Body of pancreas (tissue), 4 donors: ENCODE measurements around the gene KPNA3. TPM values are rescaled to one million over a fixed set of nuclear protein-coding genes. Genes with fewer than 3 reads are reported as not detected.

Experiments
- ATAC-seq: fragments of 150-250 bp; one replicate; pipeline ENCODE4 v1.9.1; 2016
- DNase-seq, 4 donors: peaks; one replicate each; pipeline ENCODE4 v3.0.0-alpha.2; 2019
- H3K27ac ChIP-seq, 4 donors: fragments of 200-600 bp; sonication (generic); 1 replicate in 3 of 4; 2 replicates in 1 of 4; pipeline versions ENCODE4 v1.5.1 to v1.6.1; 2016 to 2019; ENCODE audit warnings: mild to moderate bottlenecking in 1 of 4, mixed read lengths in 1 of 4, moderate library complexity in 1 of 4
- H3K27me3 ChIP-seq, 2 donors: fragments of 200-600 bp; sonication (generic); one replicate each; pipeline ENCODE4 v1.6.0; 2016; ENCODE audit warnings: mild to moderate bottlenecking in 1 of 2
- H3K36me3 ChIP-seq, 2 donors: fragments of 200-600 bp; sonication (generic); replicated peaks in 1 of 2; 2 replicates each; pipeline ENCODE4 v1.5.1; 2016; ENCODE audit warnings: low read depth in 2 of 2; ENCODE audit not compliant: insufficient read depth in 1 of 2
- H3K4me1 ChIP-seq: fragments of 200-600 bp; sonication (generic); one replicate; pipeline ENCODE4 v1.6.0; 2016
- H3K4me3 ChIP-seq, 2 donors: fragments of 200-600 bp; sonication (generic); 1 replicate in 1 of 2; 2 replicates in 1 of 2; pipeline ENCODE4 v1.5.1; 2016 to 2019
- H3K9me3 ChIP-seq, 3 donors: fragments of 200-600 bp; sonication (generic); 1 replicate in 2 of 3; 2 replicates in 1 of 3; pipeline ENCODE4 v1.5.1; 2016
- POLR2A ChIP-seq, 3 donors: fragments of 450-650 bp; IDR thresholded peaks; one replicate each; pipeline ENCODE4 v1.6.1; 2016; ENCODE audit warnings: antibody characterized with exemption in 3 of 3, mild to moderate bottlenecking in 2 of 3
- WGBS, 2 donors: methylation state at CpG; one replicate each; pipeline ENCODE4 v1.1.5; 2017; 5-methylcytosine and 5-hydroxymethylcytosine counted together
- intact Hi-C: fragments of 100-400 bp; cut with DNase I; formaldehyde crosslinking; loops from one replicate; pipeline ENCODE4 v1.15.1; 2023
- total RNA-seq, 2 donors: library from RNA; depleted of rRNA; stranded (reverse); fragments of >200 nt; gene quantifications; one replicate each; pipeline ENCODE4 v1.1.0, GENCODE V29; 2016
- TF ChIP-seq, protein P1 (sequence below), 7 experiments: fragments of 450-650 bp in 4 of 7; fragments of 200-600 bp in 3 of 7; sonication (generic) in 3 of 7; IDR thresholded peaks; one replicate each; pipeline ENCODE4 v1.5.1; 2016 to 2019; ENCODE audit warnings: antibody characterized with exemption in 7 of 7

Gene KPNA3
- total RNA-seq, result 10 to 100 TPM in 1 of 2 donors, 1 to 10 TPM in 1; 6.3 to 10.9 TPM

GRCh38 chr13:49792550-49793324 is at the start of gene KPNA3:
Gene KPNA3 (minus strand): TSS chr13:49792682. CDS start chr13:49792506, 176 bp downstream.
- WGBS, 2 donors, result 0 to 2% methylated on average over 20 to 64 of the region's 71 CpGs
- ATAC-seq (peak; percentile 91), DNase-seq (peak; percentile 96 to 98 (median 97))
- H3K9me3 ChIP-seq, result no peaks in the 10 kb centered on the region
- peak within 1 kb of the TSS; percentile 80 to 98 for H3K4me3 ChIP-seq
- TF ChIP-seq POLR2A (IDR thresholded peaks at IDR 0.05), result peak; percentile 70 to 84 (median 81)
- TF ChIP-seq, protein P1, sequence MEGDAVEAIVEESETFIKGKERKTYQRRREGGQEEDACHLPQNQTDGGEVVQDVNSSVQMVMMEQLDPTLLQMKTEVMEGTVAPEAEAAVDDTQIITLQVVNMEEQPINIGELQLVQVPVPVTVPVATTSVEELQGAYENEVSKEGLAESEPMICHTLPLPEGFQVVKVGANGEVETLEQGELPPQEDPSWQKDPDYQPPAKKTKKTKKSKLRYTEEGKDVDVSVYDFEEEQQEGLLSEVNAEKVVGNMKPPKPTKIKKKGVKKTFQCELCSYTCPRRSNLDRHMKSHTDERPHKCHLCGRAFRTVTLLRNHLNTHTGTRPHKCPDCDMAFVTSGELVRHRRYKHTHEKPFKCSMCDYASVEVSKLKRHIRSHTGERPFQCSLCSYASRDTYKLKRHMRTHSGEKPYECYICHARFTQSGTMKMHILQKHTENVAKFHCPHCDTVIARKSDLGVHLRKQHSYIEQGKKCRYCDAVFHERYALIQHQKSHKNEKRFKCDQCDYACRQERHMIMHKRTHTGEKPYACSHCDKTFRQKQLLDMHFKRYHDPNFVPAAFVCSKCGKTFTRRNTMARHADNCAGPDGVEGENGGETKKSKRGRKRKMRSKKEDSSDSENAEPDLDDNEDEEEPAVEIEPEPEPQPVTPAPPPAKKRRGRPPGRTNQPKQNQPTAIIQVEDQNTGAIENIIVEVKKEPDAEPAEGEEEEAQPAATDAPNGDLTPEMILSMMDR (IDR thresholded peaks at IDR 0.05), result peak in 4 of 7 experiments; percentile 12 to 28 (median 21)
- intact Hi-C loops, result no loop called here
- peaks cover 21% of the 10 kb centered on the region for H3K4me1 ChIP-seq
- H3K27ac ChIP-seq, result peak within 1 kb of the TSS; percentile 92 to 97 (median 94)
- no peaks in the 10 kb centered on the region for H3K36me3 ChIP-seq
- H3K27me3 ChIP-seq, result no peaks in the 10 kb centered on the region

- DNase-seq (no peak), ATAC-seq (no peak)
- H3K36me3 ChIP-seq, result no peaks in the 10 kb centered on the region
- H3K27ac ChIP-seq, result no peak overlapping the region
- TF ChIP-seq, protein P1 (IDR thresholded peaks at IDR 0.05), result no peak
- TF ChIP-seq POLR2A (IDR thresholded peaks at IDR 0.05), result no peak
- H3K9me3 ChIP-seq, result no peaks in the 10 kb centered on the region
- no peaks in the 10 kb centered on the region for H3K27me3 ChIP-seq
- H3K4me3 ChIP-seq, result no peak overlapping the region
- WGBS, 2 donors, result 36 to 45% methylated on average over 2 of the region's 2 CpGs
- intact Hi-C loops, result no loop called here
- H3K4me1 ChIP-seq, result no peaks in the 10 kb centered on the region
Measured at GRCh38 chr13:49841964-49842363, 49.5 kb upstream of the KPNA3 start.

- 83 to 86% methylated on average over 3 of the region's 3 CpGs for WGBS, 2 donors
- TF ChIP-seq, protein P1 (IDR thresholded peaks at IDR 0.05), result no peak
- no peak for TF ChIP-seq POLR2A (IDR thresholded peaks at IDR 0.05)
- no peaks in the 10 kb centered on the region for H3K36me3 ChIP-seq
- no peak overlapping the region for H3K27ac ChIP-seq
- DNase-seq (no peak), ATAC-seq (no peak)
- H3K27me3 ChIP-seq, result no peaks in the 10 kb centered on the region
- H3K4me3 ChIP-seq, result no peak overlapping the region
- intact Hi-C loops, result no loop called here
- H3K4me1 ChIP-seq, result peaks cover 9% of the 10 kb centered on the region
- H3K9me3 ChIP-seq, result no peaks in the 10 kb centered on the region
Measured at GRCh38 chr13:49840675-49841074, 48.2 kb upstream of the KPNA3 start.

DNA sequence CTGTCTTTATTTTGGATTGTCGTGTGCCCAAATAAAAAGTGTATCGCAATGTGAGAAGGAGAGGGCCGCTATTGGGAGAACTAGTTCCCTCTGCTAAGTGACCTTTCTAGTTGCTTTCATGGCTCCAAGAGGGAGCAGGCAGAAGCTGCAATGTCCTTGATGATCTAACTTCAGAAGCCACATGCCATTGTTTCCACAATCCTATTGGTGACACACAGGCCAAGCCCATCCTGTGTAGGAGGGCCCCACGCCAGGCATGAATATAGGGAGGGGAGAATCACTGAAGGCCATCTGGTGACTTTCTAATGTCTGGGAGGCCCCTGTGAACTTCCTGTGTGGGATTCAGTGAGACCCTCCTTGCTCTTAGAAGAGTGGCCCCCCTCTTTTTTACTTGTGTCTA is 47.8 kb upstream of the KPNA3 start:
- H3K27ac ChIP-seq, result no peak overlapping the region

More for the DNA sequence above, 47.8 kb upstream of the KPNA3 start:
- H3K4me1 ChIP-seq, result peaks cover 9% of the 10 kb centered on the region
- no peaks in the 10 kb centered on the region for H3K27me3 ChIP-seq
- H3K36me3 ChIP-seq, result no peaks in the 10 kb centered on the region
- no peaks in the 10 kb centered on the region for H3K9me3 ChIP-seq
- H3K4me3 ChIP-seq, result no peak overlapping the region
- intact Hi-C loops, result no loop called here
- TF ChIP-seq, protein P1 (IDR thresholded peaks at IDR 0.05), result no peak
- no peak for TF ChIP-seq POLR2A (IDR thresholded peaks at IDR 0.05)
- 89 to 94% methylated on average over 4 of the region's 4 CpGs for WGBS, 2 donors
- DNase-seq (peak in 1 of 4 donors; percentile 4), ATAC-seq (no peak)
